ENCODE data around the gene MEP1A. TPM values are rescaled to one million over a fixed set of nuclear protein-coding genes. Genes with fewer than 3 reads are reported as not detected.
"Not testable (repeated sequence)": the region's sequence is repeated elsewhere in the genome, so short reads cannot be mapped to it uniquely, and the experiment has no call there.

The MEP1A gene
- total and polyA plus RNA-seq, 4 donors: 0.06 to 0.09 (median 0.08) TPM; not detected in 1

GRCh38 chr6:46848684-46849360 is 55.6 kb downstream of the MEP1A start:
- H3K27me3 ChIP-seq (ENCODE audit: control insufficient read depth, insufficient read depth, low read length): no peaks in the 10 kb centered on the region
- peaks cover 7% of the 10 kb centered on the region for H3K4me1 ChIP-seq (ENCODE audit: control insufficient read depth, insufficient read depth, low read length)
- no peaks in the 10 kb centered on the region for H3K9me3 ChIP-seq (ENCODE audit: control insufficient read depth, insufficient read depth, low read length)
- no peak overlapping the region for H3K27ac ChIP-seq (ENCODE audit: low read depth, low read length)
- DNase-seq (ENCODE audit: low read depth in 4 of 6, low spot score in 6 of 6): peak; percentile 49 to 91 (median 71)
- under 1% methylated on average over 22 of the region's 25 CpGs for WGBS (ENCODE audit: insufficient coverage)
- no peaks in the 10 kb centered on the region for H3K36me3 ChIP-seq (ENCODE audit: control insufficient read depth, insufficient read depth, low read length)
- no peak overlapping the region for H3K4me3 ChIP-seq (ENCODE audit: low read depth, low read length)

DNA sequence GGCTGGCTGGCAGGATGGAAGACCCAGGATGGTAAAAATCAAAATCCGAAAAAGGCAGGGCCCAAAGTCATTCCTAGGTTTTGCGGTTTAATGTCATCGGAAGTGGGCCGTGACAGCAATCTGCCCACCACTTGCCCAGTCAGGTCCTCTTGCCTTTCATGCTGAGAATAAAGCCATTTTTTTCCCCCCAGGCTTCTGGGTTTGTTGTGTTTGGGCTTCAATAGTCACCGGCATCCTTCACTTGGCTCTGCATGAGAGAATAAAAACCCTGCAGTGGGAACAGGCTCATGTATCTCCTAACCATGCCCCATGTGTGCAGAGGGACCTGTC is 56.1 kb downstream of the MEP1A start:
- H3K4me1 ChIP-seq (ENCODE audit: control insufficient read depth, insufficient read depth, low read length): peaks cover 7% of the 10 kb centered on the region
- H3K9me3 ChIP-seq (ENCODE audit: control insufficient read depth, insufficient read depth, low read length): no peaks in the 10 kb centered on the region
- H3K36me3 ChIP-seq (ENCODE audit: control insufficient read depth, insufficient read depth, low read length): no peaks in the 10 kb centered on the region
- no peak for DNase-seq (ENCODE audit: low read depth in 4 of 6, low spot score in 6 of 6)
- H3K27ac ChIP-seq (ENCODE audit: low read depth, low read length): no peak overlapping the region
- H3K4me3 ChIP-seq (ENCODE audit: low read depth, low read length): no peak overlapping the region
- no peaks in the 10 kb centered on the region for H3K27me3 ChIP-seq (ENCODE audit: control insufficient read depth, insufficient read depth, low read length)
- WGBS (ENCODE audit: insufficient coverage): 54% methylated on average over 2 of the region's 5 CpGs

DNA sequence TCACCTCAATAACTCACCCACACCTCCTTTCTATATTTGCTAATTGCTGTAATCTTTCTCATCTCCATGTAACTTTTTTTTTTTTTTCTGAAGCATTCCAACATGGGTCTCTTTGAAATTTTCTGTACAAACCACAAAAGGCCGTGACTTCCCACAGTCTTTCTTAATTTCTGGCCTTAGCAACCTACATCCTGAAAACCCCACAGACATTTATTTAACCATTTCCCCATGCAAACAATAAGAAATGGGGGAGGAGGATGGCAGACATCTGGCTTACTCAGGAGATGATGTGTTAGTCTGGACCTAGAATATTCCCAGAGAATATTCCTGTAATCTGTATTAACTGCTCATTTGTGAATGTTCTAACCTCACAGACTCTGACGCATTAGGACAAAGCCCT is 57.6 kb downstream of the MEP1A start:
- H3K36me3 ChIP-seq (ENCODE audit: control insufficient read depth, insufficient read depth, low read length): no peaks in the 10 kb centered on the region
- H3K4me3 ChIP-seq (ENCODE audit: low read depth, low read length): no peak overlapping the region
- H3K27ac ChIP-seq (ENCODE audit: low read depth, low read length): no peak overlapping the region
- peaks cover 7% of the 10 kb centered on the region for H3K4me1 ChIP-seq (ENCODE audit: control insufficient read depth, insufficient read depth, low read length)
- H3K27me3 ChIP-seq (ENCODE audit: control insufficient read depth, insufficient read depth, low read length): no peaks in the 10 kb centered on the region
- DNase-seq (ENCODE audit: low read depth in 4 of 6, low spot score in 6 of 6): no peak
- WGBS (ENCODE audit: insufficient coverage): no CpG with 5 or more reads among the region's 2 CpGs
- H3K9me3 ChIP-seq (ENCODE audit: control insufficient read depth, insufficient read depth, low read length): no peaks in the 10 kb centered on the region

- H3K27ac ChIP-seq (ENCODE audit: low read depth, low read length); H3K27me3 ChIP-seq (ENCODE audit: control insufficient read depth, insufficient read depth, low read length): not testable (repeated sequence)
- 56% methylated on average over 1 of the region's 4 CpGs for WGBS (ENCODE audit: insufficient coverage)
Observed at GRCh38 chr6:46851576-46851975, 58.4 kb downstream of the MEP1A start.

DNA sequence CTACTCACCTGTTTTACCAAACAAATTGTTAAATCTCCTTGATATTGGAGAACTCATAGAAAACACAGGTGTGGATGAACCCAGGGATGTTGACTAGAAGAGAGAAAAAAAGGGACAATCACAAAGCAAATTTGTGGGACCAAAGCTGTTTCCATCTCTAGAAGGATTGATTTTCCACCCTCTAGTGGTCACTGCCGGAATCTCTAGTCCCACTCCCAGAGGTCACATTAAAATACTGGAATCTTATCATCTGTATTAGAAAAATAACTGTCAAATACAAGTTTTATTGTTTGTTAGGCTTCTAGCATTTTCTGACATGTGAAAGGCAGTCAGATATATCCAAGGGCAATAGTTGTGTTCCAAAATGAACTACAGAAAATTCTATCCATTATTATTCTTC is 62.8 kb downstream of the MEP1A start:
- H3K27ac ChIP-seq (ENCODE audit: low read depth, low read length); H3K4me3 ChIP-seq (ENCODE audit: low read depth, low read length); H3K4me1 ChIP-seq (ENCODE audit: control insufficient read depth, insufficient read depth, low read length); H3K36me3 ChIP-seq (ENCODE audit: control insufficient read depth, insufficient read depth, low read length); H3K9me3 ChIP-seq (ENCODE audit: control insufficient read depth, insufficient read depth, low read length); H3K27me3 ChIP-seq (ENCODE audit: control insufficient read depth, insufficient read depth, low read length): not testable (repeated sequence)
- DNase-seq (ENCODE audit: low read depth in 4 of 6, low spot score in 6 of 6): peak in 1 of 6 donors; percentile 11
- WGBS (ENCODE audit: insufficient coverage): no CpG with 5 or more reads among the region's 1 CpG

More at GRCh38 chr6:46851576-46851975, 58.4 kb downstream of the MEP1A start:
- not testable (repeated sequence) for H3K9me3 ChIP-seq (ENCODE audit: control insufficient read depth, insufficient read depth, low read length); DNase-seq (ENCODE audit: low read depth in 4 of 6, low spot score in 6 of 6); H3K4me3 ChIP-seq (ENCODE audit: low read depth, low read length); H3K36me3 ChIP-seq (ENCODE audit: control insufficient read depth, insufficient read depth, low read length); H3K4me1 ChIP-seq (ENCODE audit: control insufficient read depth, insufficient read depth, low read length)

- Histone ChIP-seq H3K4me1 (ENCODE audit: control insufficient read depth, insufficient read depth, low read length) (no peaks in the 10 kb centered on the region), H3K9me3 (ENCODE audit: control insufficient read depth, insufficient read depth, low read length) (no peaks in the 10 kb centered on the region), H3K4me3 (ENCODE audit: low read depth, low read length) (no peak overlapping the region), H3K27ac (ENCODE audit: low read depth, low read length) (no peak overlapping the region), H3K36me3 (ENCODE audit: control insufficient read depth, insufficient read depth, low read length) (no peaks in the 10 kb centered on the region), H3K27me3 (ENCODE audit: control insufficient read depth, insufficient read depth, low read length) (no peaks in the 10 kb centered on the region)
- no peak for DNase-seq (ENCODE audit: low read depth in 4 of 6, low spot score in 6 of 6)
- 60% methylated on average over 1 of the region's 2 CpGs for WGBS (ENCODE audit: insufficient coverage)
Observed at GRCh38 chr6:46862381-46862780, 69.2 kb downstream of the MEP1A start.

DNA sequence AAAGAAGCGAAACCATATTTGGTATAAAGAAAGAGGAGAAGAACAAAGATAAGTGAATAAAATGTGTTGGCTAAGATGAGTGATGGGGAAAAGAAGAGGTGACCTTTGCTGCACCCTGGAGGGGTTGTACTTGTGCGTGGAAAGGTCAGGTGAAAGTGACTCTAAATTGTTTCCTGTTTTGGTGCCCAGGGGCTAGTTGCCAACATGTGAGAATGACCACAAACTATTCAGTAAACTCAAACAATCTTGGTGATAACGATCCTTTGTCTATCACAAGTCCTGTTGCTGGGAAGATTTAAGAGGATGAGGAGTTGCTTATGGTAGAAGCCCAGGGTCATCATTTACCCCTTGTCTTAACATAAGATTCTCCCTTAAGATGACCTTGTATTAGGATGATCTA is 70.6 kb downstream of the MEP1A start:
- no peaks in the 10 kb centered on the region for H3K4me1 ChIP-seq (ENCODE audit: control insufficient read depth, insufficient read depth, low read length)
- no peaks in the 10 kb centered on the region for H3K27me3 ChIP-seq (ENCODE audit: control insufficient read depth, insufficient read depth, low read length)
- H3K9me3 ChIP-seq (ENCODE audit: control insufficient read depth, insufficient read depth, low read length): no peaks in the 10 kb centered on the region
- WGBS (ENCODE audit: insufficient coverage): 78% methylated on average over 2 of the region's 3 CpGs
- H3K36me3 ChIP-seq (ENCODE audit: control insufficient read depth, insufficient read depth, low read length): no peaks in the 10 kb centered on the region
- no peak overlapping the region for H3K27ac ChIP-seq (ENCODE audit: low read depth, low read length)
- H3K4me3 ChIP-seq (ENCODE audit: low read depth, low read length): no peak overlapping the region
- DNase-seq (ENCODE audit: low read depth in 4 of 6, low spot score in 6 of 6): no peak

DNA sequence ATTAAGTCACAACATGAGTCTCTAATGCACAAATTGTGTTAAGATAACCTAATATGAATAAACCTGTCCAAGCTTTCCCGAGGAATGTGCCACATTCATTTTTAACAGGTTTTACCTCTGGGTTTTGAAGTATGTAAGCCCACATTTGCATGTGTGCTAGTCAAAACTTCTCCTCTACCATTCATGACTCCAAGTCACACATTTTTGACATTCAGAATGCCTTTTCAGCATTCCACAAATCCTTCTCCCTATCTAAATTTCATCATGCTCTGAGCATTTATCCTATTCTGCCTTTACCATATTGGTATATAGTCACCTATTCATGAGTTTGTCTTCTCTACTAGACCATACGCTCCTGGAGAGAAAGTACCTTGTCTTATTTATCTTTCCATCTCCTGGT is 72.0 kb downstream of the MEP1A start:
- no peaks in the 10 kb centered on the region for H3K36me3 ChIP-seq (ENCODE audit: control insufficient read depth, insufficient read depth, low read length)
- H3K27me3 ChIP-seq (ENCODE audit: control insufficient read depth, insufficient read depth, low read length): no peaks in the 10 kb centered on the region
- no peak overlapping the region for H3K4me3 ChIP-seq (ENCODE audit: low read depth, low read length)
- DNase-seq (ENCODE audit: low read depth in 4 of 6, low spot score in 6 of 6): no peak
- H3K27ac ChIP-seq (ENCODE audit: low read depth, low read length): no peak overlapping the region
- H3K9me3 ChIP-seq (ENCODE audit: control insufficient read depth, insufficient read depth, low read length): no peaks in the 10 kb centered on the region
- no CpG with 5 or more reads among the region's 2 CpGs for WGBS (ENCODE audit: insufficient coverage)
- no peaks in the 10 kb centered on the region for H3K4me1 ChIP-seq (ENCODE audit: control insufficient read depth, insufficient read depth, low read length)

DNA sequence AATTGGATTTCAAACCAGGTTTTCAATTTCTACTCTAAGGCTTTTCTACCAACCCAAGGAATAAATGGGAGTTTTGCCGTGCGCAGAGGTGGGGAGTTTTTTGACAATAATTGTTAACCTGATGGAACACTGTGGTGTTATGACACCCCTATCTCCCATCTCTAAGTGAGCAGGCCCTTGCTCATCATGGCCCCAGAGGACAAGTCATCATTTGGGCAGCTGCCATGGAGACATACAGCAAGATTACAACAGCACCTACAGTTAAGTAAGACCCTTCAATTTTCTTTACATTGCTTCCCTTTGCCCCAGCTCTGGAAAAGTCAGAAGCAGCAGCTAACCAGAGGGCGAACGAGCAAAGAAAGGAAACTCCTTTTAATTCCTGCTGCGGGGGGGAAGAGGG is 74.2 kb downstream of the MEP1A start:
- no peak for DNase-seq (ENCODE audit: low read depth in 4 of 6, low spot score in 6 of 6)
- H3K9me3 ChIP-seq (ENCODE audit: control insufficient read depth, insufficient read depth, low read length): no peaks in the 10 kb centered on the region
- 60% methylated on average over 3 of the region's 5 CpGs for WGBS (ENCODE audit: insufficient coverage)

DNA sequence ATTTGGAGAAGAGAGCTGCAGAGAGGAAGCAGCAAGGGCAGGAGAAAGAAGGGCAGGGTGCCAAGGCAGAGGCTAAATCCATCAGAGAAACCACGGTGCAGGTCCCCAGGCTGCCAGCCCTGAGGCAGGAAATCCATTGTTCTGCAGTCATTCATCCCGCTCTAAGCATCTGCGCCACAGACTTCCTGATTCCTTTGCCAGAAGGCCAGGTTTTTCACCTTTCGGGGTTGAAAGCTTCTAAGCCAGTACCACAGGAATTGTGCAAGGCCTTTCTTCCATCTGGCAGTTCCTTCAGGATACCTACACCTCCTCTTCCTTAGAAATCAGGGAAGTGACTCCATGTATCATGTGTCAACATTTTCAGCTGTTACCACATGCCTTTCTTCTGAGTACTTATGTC is 82.9 kb downstream of the MEP1A start:
- WGBS (ENCODE audit: insufficient coverage): 42% methylated on average over 4 of the region's 4 CpGs
- Histone ChIP-seq H3K9me3 (ENCODE audit: control insufficient read depth, insufficient read depth, low read length) (no peaks in the 10 kb centered on the region), H3K27me3 (ENCODE audit: control insufficient read depth, insufficient read depth, low read length) (no peaks in the 10 kb centered on the region), H3K36me3 (ENCODE audit: control insufficient read depth, insufficient read depth, low read length) (no peaks in the 10 kb centered on the region), H3K4me1 (ENCODE audit: control insufficient read depth, insufficient read depth, low read length) (peaks cover 3% of the 10 kb centered on the region), H3K27ac (ENCODE audit: low read depth, low read length) (no peak overlapping the region), H3K4me3 (ENCODE audit: low read depth, low read length) (no peak overlapping the region)
- DNase-seq (ENCODE audit: low read depth in 4 of 6, low spot score in 6 of 6): peak in 2 of 6 donors; percentile 29 to 56

More for the DNA sequence above, 74.2 kb downstream of the MEP1A start:
- H3K4me3 ChIP-seq (ENCODE audit: low read depth, low read length): no peak overlapping the region
- no peak overlapping the region for H3K27ac ChIP-seq (ENCODE audit: low read depth, low read length)
- no peaks in the 10 kb centered on the region for H3K27me3 ChIP-seq (ENCODE audit: control insufficient read depth, insufficient read depth, low read length)
- no peaks in the 10 kb centered on the region for H3K4me1 ChIP-seq (ENCODE audit: control insufficient read depth, insufficient read depth, low read length)
- H3K36me3 ChIP-seq (ENCODE audit: control insufficient read depth, insufficient read depth, low read length): no peaks in the 10 kb centered on the region

All from spinal cord (tissue), 10 donors.